HPDE6-E6E7 (cell line): ENCODE data around the gene DTX1.
"Not testable (repeated sequence)": the region's sequence is repeated elsewhere in the genome, so short reads cannot be mapped to it uniquely, and the experiment has no call there.

Experiments used
- DNase-seq: peaks from one replicate; pipeline ENCODE4 v3.0.0; 2011; ENCODE audit warnings: missing footprints; ENCODE audit errors: extremely low spot score

Gene DTX1

GRCh38 chr12:113136990-113137511, 80.5 kb downstream of the DTX1 start:
- no peak for DNase-seq

DNA sequence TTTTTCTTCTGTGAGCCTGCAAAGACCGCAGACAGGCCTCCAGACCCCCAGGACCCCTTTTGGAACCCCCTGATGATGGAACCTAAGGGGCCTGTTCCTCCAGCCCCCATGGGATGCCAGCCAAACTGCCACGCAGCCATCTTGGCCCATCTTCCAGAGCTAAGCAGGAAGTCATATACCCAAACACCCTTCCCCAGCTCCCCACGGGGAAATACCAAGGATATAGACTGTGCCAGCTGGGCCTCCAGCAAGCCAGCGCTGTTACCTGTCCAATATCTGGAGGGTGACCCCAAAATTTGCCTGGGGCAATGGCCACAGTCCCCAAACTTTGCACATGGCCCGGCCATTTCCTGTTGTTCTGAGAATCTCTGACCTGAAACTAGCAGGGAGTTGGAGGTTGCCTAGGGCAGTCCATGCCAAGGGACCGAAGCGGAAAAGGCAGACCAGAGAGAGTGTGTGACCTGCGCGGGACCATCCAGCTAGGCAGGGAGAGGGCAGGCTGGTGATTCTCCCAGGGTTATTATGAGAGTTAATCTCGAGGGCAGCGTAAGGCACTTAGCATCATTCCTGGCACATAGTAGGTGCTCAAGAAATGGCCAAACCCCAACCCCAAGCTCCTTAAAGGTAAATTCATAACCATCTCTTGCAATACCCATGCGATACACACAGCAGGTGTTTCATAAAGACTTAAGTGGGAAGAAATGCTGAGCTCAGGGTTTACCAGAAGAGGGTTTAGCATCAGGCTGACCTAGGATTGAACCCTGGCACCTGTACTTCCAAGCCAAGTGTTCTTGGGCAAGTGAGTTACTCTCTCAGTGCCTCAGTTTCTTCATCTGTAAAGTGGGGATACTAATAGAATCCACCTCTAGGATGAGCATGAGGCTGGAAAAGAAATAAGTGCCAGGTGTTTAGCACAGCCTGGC, 81.6 kb downstream of the DTX1 start:
- DNase-seq = no peak

GRCh38 chr12:113138826-113139225, 82.3 kb downstream of the DTX1 start:
- DNase-seq = no peak

DNA sequence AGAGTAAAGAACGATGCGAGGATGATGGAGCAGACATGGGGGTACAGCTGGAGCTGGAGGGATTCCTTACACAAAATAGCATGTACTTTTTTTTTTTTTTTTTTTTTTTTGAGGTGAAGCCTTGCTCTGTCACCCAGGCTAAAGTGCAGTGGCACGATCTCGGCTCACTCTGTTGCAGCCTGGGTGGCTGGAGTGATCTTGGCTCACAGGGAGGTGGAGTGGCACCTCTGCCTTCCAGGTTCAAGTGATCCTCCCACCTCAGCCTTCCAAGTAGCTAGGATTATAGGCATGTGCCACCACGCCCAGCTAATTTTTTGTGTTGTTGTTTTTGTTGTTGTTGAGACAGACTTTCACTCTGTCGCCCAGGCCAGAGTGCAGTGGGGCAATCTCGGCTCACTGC, 84.2 kb downstream of the DTX1 start:
- no peak for DNase-seq

GRCh38 chr12:113141716-113142115, 85.2 kb downstream of the DTX1 start:
- DNase-seq = not testable (repeated sequence)

DNA sequence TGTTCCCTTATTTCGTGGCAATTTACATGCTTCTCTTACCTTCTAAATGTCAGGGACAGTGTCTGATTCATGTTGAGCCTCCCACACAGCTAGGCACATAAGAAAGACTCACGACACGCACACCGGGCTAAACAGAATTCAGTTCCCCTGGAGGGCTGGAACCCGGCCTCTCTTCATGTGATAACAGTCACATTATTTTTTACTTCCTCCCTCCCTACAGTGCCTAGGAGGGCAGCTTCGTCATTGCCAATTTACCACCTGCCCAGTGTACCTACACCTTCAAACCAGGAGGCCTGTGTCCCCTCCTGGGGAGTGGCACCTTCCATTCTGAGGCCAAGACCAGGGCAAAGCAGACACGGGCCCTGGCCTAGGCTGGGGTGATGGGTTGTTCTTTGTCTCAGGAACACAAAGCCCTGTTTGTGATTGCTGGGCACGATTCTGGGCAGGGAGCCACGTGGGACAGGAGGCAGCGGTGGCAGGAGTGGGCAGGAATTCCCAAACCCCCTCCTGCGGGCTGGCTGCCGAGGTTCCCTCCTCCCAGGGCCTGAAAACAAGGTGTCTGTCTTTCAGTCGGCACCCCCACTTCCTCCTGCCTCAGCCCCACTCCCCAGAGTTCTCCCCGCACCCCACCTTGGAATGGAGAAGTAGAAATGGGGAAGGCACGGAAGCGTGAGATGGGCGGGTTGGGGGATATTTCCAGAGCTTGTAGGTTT, 85.8 kb downstream of the DTX1 start:
- DNase-seq = no peak

DNA sequence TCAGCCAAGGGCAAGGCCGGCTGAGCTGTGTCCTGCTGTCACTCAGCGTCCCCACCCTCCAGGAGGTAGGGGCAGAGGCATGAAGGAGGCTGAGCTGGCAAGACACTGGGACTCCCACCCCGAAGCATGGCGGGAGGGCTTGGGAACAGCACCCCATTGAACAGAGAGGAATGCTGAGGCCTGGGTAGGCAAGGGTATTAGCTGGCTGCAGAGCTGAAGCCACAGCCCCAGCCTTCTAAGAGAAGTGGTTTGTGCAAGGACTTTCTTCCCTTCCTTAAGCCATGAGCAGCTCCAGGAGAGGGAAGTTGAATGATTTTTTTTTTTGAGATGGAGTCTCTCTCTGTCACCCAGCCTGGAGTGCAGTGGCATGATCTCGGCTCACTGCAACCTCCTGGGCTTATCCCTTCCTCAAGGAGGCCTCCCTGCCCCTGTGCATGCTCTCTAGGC, 86.4 kb downstream of the DTX1 start:
- no peak for DNase-seq

DNA sequence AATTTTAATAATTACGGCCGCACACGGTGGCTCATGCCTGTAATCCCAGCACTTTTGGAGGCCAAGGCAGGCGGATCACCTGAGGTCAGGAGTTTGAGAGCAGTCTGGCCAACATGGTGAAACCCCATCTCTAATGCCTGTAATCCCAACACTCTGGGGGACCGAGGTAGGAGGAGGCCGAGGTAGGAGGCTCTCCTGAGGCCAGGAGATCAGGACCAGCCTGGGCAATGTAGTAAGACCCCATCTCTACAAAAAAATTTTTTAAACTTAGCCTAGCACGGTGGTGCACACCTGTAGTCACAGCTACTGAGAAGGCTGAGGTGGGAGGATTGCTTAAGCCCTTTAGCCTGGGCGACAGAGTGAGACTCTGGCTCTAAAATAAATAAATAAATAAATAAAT, 87.4 kb downstream of the DTX1 start:
- no peak for DNase-seq

DNA sequence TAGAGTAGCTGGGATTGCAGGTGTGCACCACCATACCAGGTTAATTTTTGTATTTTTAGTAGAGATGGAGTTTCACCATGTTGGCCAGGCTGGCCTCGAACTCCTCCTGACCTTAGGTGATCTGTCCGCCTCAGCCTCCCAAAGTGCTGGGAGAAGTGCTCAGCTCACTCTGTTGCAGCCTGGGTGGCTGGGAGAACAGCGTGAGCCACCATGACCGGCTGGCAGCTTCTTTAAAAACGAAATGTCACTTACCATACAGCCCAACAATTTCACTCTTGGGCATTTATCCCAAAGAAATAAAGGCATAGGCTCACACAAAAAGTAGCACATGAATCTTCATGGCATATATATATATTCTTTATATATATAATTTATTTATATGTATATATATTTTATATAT, 88.3 kb downstream of the DTX1 start:
- no peak for DNase-seq

- DNase-seq = no peak
Observed at GRCh38 chr12:113145720-113146551, 89.4 kb downstream of the DTX1 start.

DNA sequence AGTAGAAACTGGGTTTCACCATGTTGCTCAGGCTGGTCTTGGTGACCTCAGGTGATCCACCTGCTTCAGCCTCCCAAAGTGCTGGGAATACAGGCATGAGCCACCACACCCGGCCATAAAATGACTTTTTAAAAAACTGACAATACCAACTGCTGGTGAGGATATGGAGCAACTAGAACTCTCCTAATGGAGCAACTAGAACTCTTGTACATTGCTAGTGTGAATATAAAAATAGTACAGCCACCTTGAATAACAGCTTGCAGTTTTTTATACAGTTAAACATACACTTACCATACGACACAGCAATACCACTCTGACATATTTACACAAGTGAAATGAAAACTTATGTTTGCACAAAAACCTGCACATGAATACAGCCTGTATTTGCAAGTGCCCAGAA, 90.5 kb downstream of the DTX1 start:
- no peak for DNase-seq
